ENCODE results near the gene ZC3HAV1L. TPM values are rescaled to one million over a fixed set of nuclear protein-coding genes. Genes with fewer than 3 reads are reported as not detected.

ZC3HAV1L gene
- total and polyA plus RNA-seq, 10 of the 15 experiments (the other 5 are each of a cell fraction or from before 2014, with no cell fraction given), result 0.09 to 16.3 (median 4.9) TPM

DNA sequence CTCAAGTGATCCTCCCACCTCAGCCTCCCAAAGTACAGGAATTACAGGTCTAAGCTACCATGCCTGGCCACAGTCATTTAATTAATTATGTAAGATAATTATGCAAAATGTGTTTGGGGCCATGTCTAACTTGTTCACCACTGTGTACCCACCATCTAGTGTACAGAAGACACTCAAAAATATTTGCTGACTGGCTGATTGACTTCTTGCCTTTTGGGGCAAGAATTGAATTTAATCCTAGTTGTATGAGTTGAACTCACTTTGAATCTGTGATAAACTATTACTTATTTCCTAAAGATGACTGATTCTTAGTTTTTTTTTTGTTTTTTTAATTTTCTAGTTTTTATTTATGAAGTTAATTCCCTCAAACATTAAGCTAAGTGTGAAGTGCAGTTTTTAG lies 15.8 kb upstream of the ZC3HAV1L start:
- Histone ChIP-seq H3K4me1 (ENCODE audit: control insufficient read depth, insufficient read depth, low read length) (no peaks in the 10 kb centered on the region), H3K9ac (ENCODE audit: control insufficient read depth, insufficient read depth, low read length) (no peak overlapping the region), H3K79me2 (ENCODE audit: control insufficient read depth, insufficient read depth, low read length) (no peaks in the 10 kb centered on the region), H3K27me3 (replicated peaks in 1 of 2; ENCODE audit: control insufficient read depth in 2 of 2, insufficient read depth in 2 of 2, low read length in 1 of 2) (no peaks in the 10 kb centered on the region), H3K27ac (ENCODE audit: control insufficient read depth, insufficient read depth) (no peak overlapping the region), H4K20me1 (ENCODE audit: control insufficient read depth, insufficient read depth) (no peaks in the 10 kb centered on the region), H3K36me3 (ENCODE audit: control insufficient read depth in 2 of 2, insufficient read depth in 2 of 2, low read length in 1 of 2) (peaks cover 15 to 42% of the 10 kb centered on the region in 2 experiments), H2AFZ (ENCODE audit: control insufficient read depth, low read depth, low read length) (no peak overlapping the region), H3K4me2 (ENCODE audit: control insufficient read depth, insufficient read depth) (no peak overlapping the region), H3K9me3 (replicated peaks; ENCODE audit: control insufficient read depth, insufficient read depth, low read length) (no peaks in the 10 kb centered on the region), H3K4me3 (no peak overlapping the region)
- ChIA-PET RAD21 (ENCODE audit: unreplicated experiment) (interaction anchor here (0.6 kb wide), 1 partner anchor 1292 kb away, joined by 3 read pairs; no protein-coding TSS in a partner anchor), CTCF (interaction anchor here (2.2 to 3.2 kb wide), 2 partner anchors 15 to 24 kb away, joined by 5 to 13 read pairs; no protein-coding TSS in a partner anchor), SMC1A (ENCODE audit: uncharacterized antibody, unreplicated experiment) (interaction anchor here (0.6 to 1.6 kb wide), 3 partner anchors 8 to 421 kb away, joined by 3 to 6 read pairs (median 4); no protein-coding TSS in a partner anchor), POLR2A (interaction anchor here (0.6 kb wide), 1 partner anchor 342 kb away, joined by 3 read pairs; no protein-coding TSS in a partner anchor)
- intact Hi-C loops (cut with micrococcal nuclease; ENCODE audit: unreplicated experiment) (no loop called here), in situ Hi-C loops (cut with MboI) (no loop called here)
- ATAC-seq (no peak), FAIRE-seq (no peak), DNase-seq (ENCODE audit: low read depth, low spot score) (no peak)
- TF ChIP-seq MTA2 (IDR thresholded peaks at IDR 0.05; ENCODE audit: low read depth) (no peak), TCF7 (IDR thresholded peaks at IDR 0.05; ENCODE audit: borderline replicate concordance) (no peak), CEBPB (IDR thresholded peaks at IDR 0.05; ENCODE audit: borderline replicate concordance in 1 of 2, low read depth in 2 of 2, low read length in 2 of 2) (no peak), SREBF2 (IDR thresholded peaks at IDR 0.05; ENCODE audit: low read length) (no peak), PML (IDR thresholded peaks at IDR 0.05; ENCODE audit: low read length) (no peak), HDGF (IDR thresholded peaks at IDR 0.05) (no peak), ZNF622 (IDR thresholded peaks at IDR 0.05) (no peak), ZZZ3 (IDR thresholded peaks at IDR 0.05; ENCODE audit: control insufficient read depth, insufficient read length, low read depth) (no peak), NR2F1 (conservative IDR thresholded peaks at IDR 0.05) (no peak), BMI1 (IDR thresholded peaks at IDR 0.05; ENCODE audit: borderline replicate concordance) (no peak), EGR1 (IDR thresholded peaks at IDR 0.05; ENCODE audit: borderline replicate concordance in 1 of 2, low read depth in 2 of 2, low read length in 2 of 2) (no peak), RCOR1 (conservative IDR thresholded peaks at IDR 0.05; ENCODE audit: low read depth, low read length) (no peak), SPI1 (IDR thresholded peaks at IDR 0.05; ENCODE audit: borderline replicate concordance, insufficient read depth, low read depth, low read length) (no peak), MYB (IDR thresholded peaks at IDR 0.05; ENCODE audit: borderline replicate concordance, low read depth, low read length) (no peak)
- TF ChIP-seq, protein P1, sequence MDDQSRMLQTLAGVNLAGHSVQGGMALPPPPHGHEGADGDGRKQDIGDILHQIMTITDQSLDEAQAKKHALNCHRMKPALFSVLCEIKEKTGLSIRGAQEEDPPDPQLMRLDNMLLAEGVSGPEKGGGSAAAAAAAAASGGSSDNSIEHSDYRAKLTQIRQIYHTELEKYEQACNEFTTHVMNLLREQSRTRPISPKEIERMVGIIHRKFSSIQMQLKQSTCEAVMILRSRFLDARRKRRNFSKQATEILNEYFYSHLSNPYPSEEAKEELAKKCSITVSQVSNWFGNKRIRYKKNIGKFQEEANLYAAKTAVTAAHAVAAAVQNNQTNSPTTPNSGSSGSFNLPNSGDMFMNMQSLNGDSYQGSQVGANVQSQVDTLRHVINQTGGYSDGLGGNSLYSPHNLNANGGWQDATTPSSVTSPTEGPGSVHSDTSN (IDR thresholded peaks at IDR 0.05; ENCODE audit: insufficient replicate concordance, low read depth, low read length), result no peak
- TF ChIP-seq, protein P2, sequence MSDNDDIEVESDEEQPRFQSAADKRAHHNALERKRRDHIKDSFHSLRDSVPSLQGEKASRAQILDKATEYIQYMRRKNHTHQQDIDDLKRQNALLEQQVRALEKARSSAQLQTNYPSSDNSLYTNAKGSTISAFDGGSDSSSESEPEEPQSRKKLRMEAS (IDR thresholded peaks at IDR 0.05; ENCODE audit: low read depth, low read length), result no peak
- TF ChIP-seq, protein P3, sequence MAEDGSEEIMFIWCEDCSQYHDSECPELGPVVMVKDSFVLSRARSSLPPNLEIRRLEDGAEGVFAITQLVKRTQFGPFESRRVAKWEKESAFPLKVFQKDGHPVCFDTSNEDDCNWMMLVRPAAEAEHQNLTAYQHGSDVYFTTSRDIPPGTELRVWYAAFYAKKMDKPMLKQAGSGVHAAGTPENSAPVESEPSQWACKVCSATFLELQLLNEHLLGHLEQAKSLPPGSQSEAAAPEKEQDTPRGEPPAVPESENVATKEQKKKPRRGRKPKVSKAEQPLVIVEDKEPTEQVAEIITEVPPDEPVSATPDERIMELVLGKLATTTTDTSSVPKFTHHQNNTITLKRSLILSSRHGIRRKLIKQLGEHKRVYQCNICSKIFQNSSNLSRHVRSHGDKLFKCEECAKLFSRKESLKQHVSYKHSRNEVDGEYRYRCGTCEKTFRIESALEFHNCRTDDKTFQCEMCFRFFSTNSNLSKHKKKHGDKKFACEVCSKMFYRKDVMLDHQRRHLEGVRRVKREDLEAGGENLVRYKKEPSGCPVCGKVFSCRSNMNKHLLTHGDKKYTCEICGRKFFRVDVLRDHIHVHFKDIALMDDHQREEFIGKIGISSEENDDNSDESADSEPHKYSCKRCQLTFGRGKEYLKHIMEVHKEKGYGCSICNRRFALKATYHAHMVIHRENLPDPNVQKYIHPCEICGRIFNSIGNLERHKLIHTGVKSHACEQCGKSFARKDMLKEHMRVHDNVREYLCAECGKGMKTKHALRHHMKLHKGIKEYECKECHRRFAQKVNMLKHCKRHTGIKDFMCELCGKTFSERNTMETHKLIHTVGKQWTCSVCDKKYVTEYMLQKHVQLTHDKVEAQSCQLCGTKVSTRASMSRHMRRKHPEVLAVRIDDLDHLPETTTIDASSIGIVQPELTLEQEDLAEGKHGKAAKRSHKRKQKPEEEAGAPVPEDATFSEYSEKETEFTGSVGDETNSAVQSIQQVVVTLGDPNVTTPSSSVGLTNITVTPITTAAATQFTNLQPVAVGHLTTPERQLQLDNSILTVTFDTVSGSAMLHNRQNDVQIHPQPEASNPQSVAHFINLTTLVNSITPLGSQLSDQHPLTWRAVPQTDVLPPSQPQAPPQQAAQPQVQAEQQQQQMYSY (CRISPR knock-in tag; IDR thresholded peaks at IDR 0.05), result no peak
- TF ChIP-seq, protein P4, sequence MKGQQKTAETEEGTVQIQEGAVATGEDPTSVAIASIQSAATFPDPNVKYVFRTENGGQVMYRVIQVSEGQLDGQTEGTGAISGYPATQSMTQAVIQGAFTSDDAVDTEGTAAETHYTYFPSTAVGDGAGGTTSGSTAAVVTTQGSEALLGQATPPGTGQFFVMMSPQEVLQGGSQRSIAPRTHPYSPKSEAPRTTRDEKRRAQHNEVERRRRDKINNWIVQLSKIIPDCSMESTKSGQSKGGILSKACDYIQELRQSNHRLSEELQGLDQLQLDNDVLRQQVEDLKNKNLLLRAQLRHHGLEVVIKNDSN (IDR thresholded peaks at IDR 0.05; ENCODE audit: borderline replicate concordance, extremely low read length, insufficient read depth, low read depth, low read length), result no peak
- no TSS peak for BruUV-seq (replicated peaks)
